HEK293 (cell line): ENCODE results near the gene WTAP.
A peak's percentile ranks its signal among the peaks of the same experiment; 100 is the strongest.

Experiments
- HIC1 ChIP-seq: fragments of 450-650 bp; formaldehyde crosslinking; IDR thresholded peaks from 2 replicates; pipeline ENCODE4 v1.5.1; 2016; ENCODE audit warnings: missing biosample characterization, missing genetic modification characterization
- IKZF3 ChIP-seq: fragments of 450-650 bp; IDR thresholded peaks from 2 replicates; pipeline ENCODE4 v1.5.0; 2018; ENCODE audit warnings: missing biosample characterization, mild to moderate bottlenecking, missing genetic modification characterization, moderate library complexity
- INSM2 ChIP-seq: fragments of 450-650 bp; formaldehyde crosslinking; IDR thresholded peaks from 2 replicates; pipeline ENCODE4 v1.5.1; 2016; ENCODE audit warnings: missing biosample characterization, missing genetic modification characterization
- OVOL3 ChIP-seq: fragments of 450-650 bp; formaldehyde crosslinking; IDR thresholded peaks from 2 replicates; pipeline ENCODE4 v1.5.1; 2016; ENCODE audit warnings: missing biosample characterization, missing genetic modification characterization
- ZBTB17 ChIP-seq: fragments of 450-650 bp; formaldehyde crosslinking; IDR thresholded peaks from 2 replicates; pipeline ENCODE4 v1.5.1; 2016; ENCODE audit warnings: missing biosample characterization, missing genetic modification characterization
- ZBTB21 ChIP-seq: fragments of 450-650 bp; formaldehyde crosslinking; IDR thresholded peaks from 2 replicates; pipeline ENCODE4 v1.5.1; 2017; ENCODE audit warnings: missing biosample characterization, missing genetic modification characterization
- ZNF174 ChIP-seq: fragments of 450-650 bp; formaldehyde crosslinking; IDR thresholded peaks from 2 replicates; pipeline ENCODE4 v1.5.0; 2017; ENCODE audit warnings: missing biosample characterization, mild to moderate bottlenecking, missing genetic modification characterization
- ZNF175 ChIP-seq: fragments of 450-650 bp; formaldehyde crosslinking; IDR thresholded peaks from 2 replicates; pipeline ENCODE4 v1.5.1; 2016; ENCODE audit warnings: missing biosample characterization, missing genetic modification characterization
- ZNF184 ChIP-seq: fragments of 450-650 bp; IDR thresholded peaks from 2 replicates; pipeline ENCODE4 v1.5.1; 2018; ENCODE audit warnings: missing biosample characterization, mild to moderate bottlenecking, missing genetic modification characterization
- ZNF341 ChIP-seq: fragments of 450-650 bp; formaldehyde crosslinking; IDR thresholded peaks from 2 replicates; pipeline ENCODE4; 2016; ENCODE audit warnings: low read depth, missing biosample characterization, missing genetic modification characterization
- ZNF514 ChIP-seq: fragments of 450-650 bp; formaldehyde crosslinking; IDR thresholded peaks from 2 replicates; pipeline ENCODE4 v1.5.1; 2016; ENCODE audit warnings: missing biosample characterization, missing genetic modification characterization
- ZNF521 ChIP-seq: fragments of 450-650 bp; formaldehyde crosslinking; IDR thresholded peaks from 2 replicates; pipeline ENCODE4 v1.5.1; 2017; ENCODE audit warnings: missing biosample characterization, mild to moderate bottlenecking, missing genetic modification characterization
- ZNF560 ChIP-seq: fragments of 450-650 bp; formaldehyde crosslinking; IDR thresholded peaks from 2 replicates; pipeline ENCODE4 v1.5.1; 2017; ENCODE audit warnings: missing biosample characterization, missing genetic modification characterization, borderline replicate concordance
- ZNF571 ChIP-seq: fragments of 450-650 bp; formaldehyde crosslinking; IDR thresholded peaks from 2 replicates; pipeline ENCODE4 v1.5.0; 2017; ENCODE audit warnings: missing biosample characterization, missing genetic modification characterization
- ZNF623 ChIP-seq: fragments of 450-650 bp; formaldehyde crosslinking; IDR thresholded peaks from 2 replicates; pipeline ENCODE4 v1.5.1; 2016; ENCODE audit warnings: missing biosample characterization, missing genetic modification characterization
- ZNF664 ChIP-seq: fragments of 450-650 bp; formaldehyde crosslinking; IDR thresholded peaks from 2 replicates; pipeline ENCODE4 v1.5.1; 2016; ENCODE audit warnings: missing biosample characterization, missing genetic modification characterization
- ZNF768 ChIP-seq: fragments of 450-650 bp; formaldehyde crosslinking; IDR thresholded peaks from 2 replicates; pipeline ENCODE4 v1.5.1; 2018; ENCODE audit warnings: missing biosample characterization, mild to moderate bottlenecking, missing genetic modification characterization
- ZSCAN30 ChIP-seq: fragments of 450-650 bp; IDR thresholded peaks from 2 replicates; pipeline ENCODE4 v1.5.1; 2018; ENCODE audit warnings: missing biosample characterization, mild to moderate bottlenecking, missing genetic modification characterization, moderate library complexity
- ZXDB ChIP-seq: fragments of 450-650 bp; formaldehyde crosslinking; IDR thresholded peaks from 2 replicates; pipeline ENCODE4 v1.5.1; 2016; ENCODE audit warnings: missing biosample characterization, missing genetic modification characterization
- TF ChIP-seq, protein P1 (sequence below): fragments of 450-650 bp; formaldehyde crosslinking; IDR thresholded peaks from 2 replicates; pipeline ENCODE4 v1.5.1; 2017; ENCODE audit warnings: missing biosample characterization, mild to moderate bottlenecking, missing genetic modification characterization, moderate library complexity
- TF ChIP-seq, protein P2 (sequence below): fragments of 450-650 bp; formaldehyde crosslinking; IDR thresholded peaks from 2 replicates; pipeline ENCODE4 v1.5.1; 2016; ENCODE audit warnings: missing biosample characterization, missing genetic modification characterization
- TF ChIP-seq, protein P3 (sequence below): fragments of 450-650 bp; formaldehyde crosslinking; conservative IDR thresholded peaks from 2 replicates; pipeline ENCODE4 v1.5.1; 2016; ENCODE audit warnings: low read depth, missing biosample characterization, missing genetic modification characterization
- TF ChIP-seq, protein P4 (sequence below): fragments of 450-650 bp; IDR thresholded peaks from 2 replicates; pipeline ENCODE4 v1.5.1; 2018; ENCODE audit warnings: missing biosample characterization, mild to moderate bottlenecking, missing genetic modification characterization
- TF ChIP-seq, protein P5 (sequence below): fragments of 450-650 bp; formaldehyde crosslinking; IDR thresholded peaks from 2 replicates; pipeline ENCODE4 v1.5.1; 2016; ENCODE audit warnings: missing biosample characterization, missing genetic modification characterization

Gene WTAP

GRCh38 chr6:159726918-159727716 is at the start of gene WTAP (continued):
- TF ChIP-seq, protein P1, sequence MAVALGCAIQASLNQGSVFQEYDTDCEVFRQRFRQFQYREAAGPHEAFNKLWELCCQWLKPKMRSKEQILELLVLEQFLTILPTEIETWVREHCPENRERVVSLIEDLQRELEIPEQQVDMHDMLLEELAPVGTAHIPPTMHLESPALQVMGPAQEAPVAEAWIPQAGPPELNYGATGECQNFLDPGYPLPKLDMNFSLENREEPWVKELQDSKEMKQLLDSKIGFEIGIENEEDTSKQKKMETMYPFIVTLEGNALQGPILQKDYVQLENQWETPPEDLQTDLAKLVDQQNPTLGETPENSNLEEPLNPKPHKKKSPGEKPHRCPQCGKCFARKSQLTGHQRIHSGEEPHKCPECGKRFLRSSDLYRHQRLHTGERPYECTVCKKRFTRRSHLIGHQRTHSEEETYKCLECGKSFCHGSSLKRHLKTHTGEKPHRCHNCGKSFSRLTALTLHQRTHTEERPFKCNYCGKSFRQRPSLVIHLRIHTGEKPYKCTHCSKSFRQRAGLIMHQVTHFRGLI: no peak
- TF ChIP-seq ZNF571 (no peak), HIC1 (peak; percentile 96), ZNF560 (tag by site-specific recombination) (no peak), ZBTB21 (tag by site-specific recombination) (peak; percentile 76), ZNF768 (tag by site-specific recombination) (peak; percentile 54; the same call in 1 of the 2 replicates), ZNF184 (tag by site-specific recombination) (no peak), IKZF3 (peak; percentile 84), ZNF341 (tag by site-specific recombination) (peak; percentile 67), INSM2 (tag by site-specific recombination) (peak; percentile 84), ZNF175 (tag by site-specific recombination) (no peak), ZXDB (tag by site-specific recombination) (peak; percentile 98), ZNF521 (tag by site-specific recombination) (no peak), ZNF514 (no peak), ZBTB17 (tag by site-specific recombination) (peak; percentile 61), ZSCAN30 (tag by site-specific recombination) (peak; percentile 86), ZNF664 (tag by site-specific recombination) (no peak), OVOL3 (no peak), ZNF623 (tag by site-specific recombination) (peak; percentile 31; the same call in 1 of the 2 replicates), ZNF174 (tag by site-specific recombination) (no peak)
- TF ChIP-seq, protein P2, sequence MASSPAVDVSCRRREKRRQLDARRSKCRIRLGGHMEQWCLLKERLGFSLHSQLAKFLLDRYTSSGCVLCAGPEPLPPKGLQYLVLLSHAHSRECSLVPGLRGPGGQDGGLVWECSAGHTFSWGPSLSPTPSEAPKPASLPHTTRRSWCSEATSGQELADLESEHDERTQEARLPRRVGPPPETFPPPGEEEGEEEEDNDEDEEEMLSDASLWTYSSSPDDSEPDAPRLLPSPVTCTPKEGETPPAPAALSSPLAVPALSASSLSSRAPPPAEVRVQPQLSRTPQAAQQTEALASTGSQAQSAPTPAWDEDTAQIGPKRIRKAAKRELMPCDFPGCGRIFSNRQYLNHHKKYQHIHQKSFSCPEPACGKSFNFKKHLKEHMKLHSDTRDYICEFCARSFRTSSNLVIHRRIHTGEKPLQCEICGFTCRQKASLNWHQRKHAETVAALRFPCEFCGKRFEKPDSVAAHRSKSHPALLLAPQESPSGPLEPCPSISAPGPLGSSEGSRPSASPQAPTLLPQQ (tag by site-specific recombination): peak; percentile 94
- TF ChIP-seq, protein P3, sequence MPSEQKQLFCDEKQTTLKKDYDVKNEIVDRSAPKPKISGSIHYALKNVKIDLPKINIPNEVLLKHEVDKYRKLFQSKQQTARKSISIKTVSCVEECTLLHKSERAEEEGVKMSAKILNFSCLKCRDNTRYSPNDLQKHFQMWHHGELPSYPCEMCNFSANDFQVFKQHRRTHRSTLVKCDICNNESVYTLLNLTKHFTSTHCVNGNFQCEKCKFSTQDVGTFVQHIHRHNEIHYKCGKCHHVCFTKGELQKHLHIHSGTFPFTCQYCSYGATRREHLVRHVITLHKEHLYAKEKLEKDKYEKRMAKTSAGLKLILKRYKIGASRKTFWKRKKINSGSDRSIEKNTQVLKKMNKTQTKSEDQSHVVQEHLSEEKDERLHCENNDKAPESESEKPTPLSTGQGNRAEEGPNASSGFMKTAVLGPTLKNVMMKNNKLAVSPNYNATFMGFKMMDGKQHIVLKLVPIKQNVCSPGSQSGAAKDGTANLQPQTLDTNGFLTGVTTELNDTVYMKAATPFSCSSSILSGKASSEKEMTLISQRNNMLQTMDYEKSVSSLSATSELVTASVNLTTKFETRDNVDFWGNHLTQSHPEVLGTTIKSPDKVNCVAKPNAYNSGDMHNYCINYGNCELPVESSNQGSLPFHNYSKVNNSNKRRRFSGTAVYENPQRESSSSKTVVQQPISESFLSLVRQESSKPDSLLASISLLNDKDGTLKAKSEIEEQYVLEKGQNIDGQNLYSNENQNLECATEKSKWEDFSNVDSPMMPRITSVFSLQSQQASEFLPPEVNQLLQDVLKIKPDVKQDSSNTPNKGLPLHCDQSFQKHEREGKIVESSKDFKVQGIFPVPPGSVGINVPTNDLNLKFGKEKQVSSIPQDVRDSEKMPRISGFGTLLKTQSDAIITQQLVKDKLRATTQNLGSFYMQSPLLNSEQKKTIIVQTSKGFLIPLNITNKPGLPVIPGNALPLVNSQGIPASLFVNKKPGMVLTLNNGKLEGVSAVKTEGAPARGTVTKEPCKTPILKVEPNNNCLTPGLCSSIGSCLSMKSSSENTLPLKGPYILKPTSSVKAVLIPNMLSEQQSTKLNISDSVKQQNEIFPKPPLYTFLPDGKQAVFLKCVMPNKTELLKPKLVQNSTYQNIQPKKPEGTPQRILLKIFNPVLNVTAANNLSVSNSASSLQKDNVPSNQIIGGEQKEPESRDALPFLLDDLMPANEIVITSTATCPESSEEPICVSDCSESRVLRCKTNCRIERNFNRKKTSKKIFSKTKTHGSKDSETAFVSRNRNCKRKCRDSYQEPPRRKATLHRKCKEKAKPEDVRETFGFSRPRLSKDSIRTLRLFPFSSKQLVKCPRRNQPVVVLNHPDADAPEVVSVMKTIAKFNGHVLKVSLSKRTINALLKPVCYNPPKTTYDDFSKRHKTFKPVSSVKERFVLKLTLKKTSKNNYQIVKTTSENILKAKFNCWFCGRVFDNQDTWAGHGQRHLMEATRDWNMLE (tag by site-specific recombination): peak; percentile 69
- TF ChIP-seq, protein P4, sequence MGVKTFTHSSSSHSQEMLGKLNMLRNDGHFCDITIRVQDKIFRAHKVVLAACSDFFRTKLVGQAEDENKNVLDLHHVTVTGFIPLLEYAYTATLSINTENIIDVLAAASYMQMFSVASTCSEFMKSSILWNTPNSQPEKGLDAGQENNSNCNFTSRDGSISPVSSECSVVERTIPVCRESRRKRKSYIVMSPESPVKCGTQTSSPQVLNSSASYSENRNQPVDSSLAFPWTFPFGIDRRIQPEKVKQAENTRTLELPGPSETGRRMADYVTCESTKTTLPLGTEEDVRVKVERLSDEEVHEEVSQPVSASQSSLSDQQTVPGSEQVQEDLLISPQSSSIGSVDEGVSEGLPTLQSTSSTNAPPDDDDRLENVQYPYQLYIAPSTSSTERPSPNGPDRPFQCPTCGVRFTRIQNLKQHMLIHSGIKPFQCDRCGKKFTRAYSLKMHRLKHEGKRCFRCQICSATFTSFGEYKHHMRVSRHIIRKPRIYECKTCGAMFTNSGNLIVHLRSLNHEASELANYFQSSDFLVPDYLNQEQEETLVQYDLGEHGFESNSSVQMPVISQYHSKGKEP: peak; percentile 49; the same call in 1 of the 2 replicates
- TF ChIP-seq, protein P5, sequence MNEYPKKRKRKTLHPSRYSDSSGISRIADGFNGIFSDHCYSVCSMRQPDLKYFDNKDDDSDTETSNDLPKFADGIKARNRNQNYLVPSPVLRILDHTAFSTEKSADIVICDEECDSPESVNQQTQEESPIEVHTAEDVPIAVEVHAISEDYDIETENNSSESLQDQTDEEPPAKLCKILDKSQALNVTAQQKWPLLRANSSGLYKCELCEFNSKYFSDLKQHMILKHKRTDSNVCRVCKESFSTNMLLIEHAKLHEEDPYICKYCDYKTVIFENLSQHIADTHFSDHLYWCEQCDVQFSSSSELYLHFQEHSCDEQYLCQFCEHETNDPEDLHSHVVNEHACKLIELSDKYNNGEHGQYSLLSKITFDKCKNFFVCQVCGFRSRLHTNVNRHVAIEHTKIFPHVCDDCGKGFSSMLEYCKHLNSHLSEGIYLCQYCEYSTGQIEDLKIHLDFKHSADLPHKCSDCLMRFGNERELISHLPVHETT (tag by site-specific recombination): peak; percentile 97
